22Rv1 (cell line): ENCODE data around the gene TTC16.
"Not testable (repeated sequence)": the region's sequence is repeated elsewhere in the genome, so short reads cannot be mapped to it uniquely, and the experiment has no call there.

Experiments
- H3K27ac ChIP-seq: fragments of 450-650 bp; 2 replicates; pipeline ENCODE4 v1.5.1; 2017
- CTCF ChIP-seq: fragments of 450-650 bp; IDR thresholded peaks from 2 replicates; pipeline ENCODE4 v1.5.1; 2017; ENCODE audit warnings: mild to moderate bottlenecking
- ZFX ChIP-seq: fragments of 450-650 bp; IDR thresholded peaks from 2 replicates; pipeline ENCODE4 v1.6.1; 2017; ENCODE audit warnings: antibody characterized with exemption, borderline replicate concordance

TTC16 gene

GRCh38 chr9:127776195-127776923, 60.5 kb downstream of the TTC16 start:
- H3K27ac ChIP-seq = no peak overlapping the region
- TF ChIP-seq CTCF (no peak), ZFX (no peak)

GRCh38 chr9:127776924-127777289, 61.0 kb downstream of the TTC16 start:
- TF ChIP-seq CTCF (no peak), ZFX (no peak)

GRCh38 chr9:127777368-127777980, 61.6 kb downstream of the TTC16 start:
- TF ChIP-seq ZFX (no peak), CTCF (no peak)
- H3K27ac ChIP-seq = no peak overlapping the region

More at GRCh38 chr9:127776924-127777289, 61.0 kb downstream of the TTC16 start:
- H3K27ac ChIP-seq = no peak overlapping the region

GRCh38 chr9:127778280-127779135, 62.6 kb downstream of the TTC16 start, which contains the start of gene SH2D3C:
SH2D3C (minus strand) TSS chr9:127778666; CDS start chr9:127778627, 39 bp downstream.
- TF ChIP-seq CTCF (no peak), ZFX (no peak)
- H3K27ac ChIP-seq = no peak within 1 kb of the TSS

GRCh38 chr9:127779136-127779981, 63.5 kb downstream of the TTC16 start:
- TF ChIP-seq CTCF = no peak
- H3K27ac ChIP-seq = no peak overlapping the region

- H3K27ac ChIP-seq = no peak overlapping the region
- TF ChIP-seq ZFX (no peak), CTCF (no peak)
Observed at GRCh38 chr9:127780126-127780885, 64.4 kb downstream of the TTC16 start.

GRCh38 chr9:127780909-127781308, 65.0 kb downstream of the TTC16 start:
- H3K27ac ChIP-seq = not testable (repeated sequence)
